ENCODE data around the gene GATAD2A. TPM values are rescaled to one million over a fixed set of nuclear protein-coding genes. Genes with fewer than 3 reads are reported as not detected.

Gene GATAD2A
- total and polyA plus RNA-seq, 2 of the 8 experiments (the other 6 are each of a cell fraction or from before 2014, with no cell fraction given): 38.4 to 205 TPM

GRCh38 chr19:19491321-19492025 is 86.0 kb downstream of the GATAD2A start:
- CTCF ChIA-PET (ENCODE audit: partially characterized antibody): interaction anchor here (0.8 to 9.8 kb wide), 36 partner anchors 8 to 188 kb away, joined by 3 to 146 read pairs (median 6); partner anchors contain the start of genes GATAD2A, NDUFA13 and TSSK6
- H3K4me3 ChIP-seq (ENCODE audit: extremely low read depth in 1 of 4, insufficient read depth in 2 of 4, low read depth in 3 of 4, low read length in 4 of 4): no peak overlapping the region
- H3K18ac ChIP-seq (ENCODE audit: extremely low read depth, low read length): no peak overlapping the region
- POLR2A ChIA-PET (ENCODE audit: partially characterized antibody): interaction anchor here (1.0 to 4.3 kb wide), 5 partner anchors 17 to 128 kb away, joined by 3 to 44 read pairs (median 6); no protein-coding TSS in a partner anchor
- no peak overlapping the region for H2BK12ac ChIP-seq (ENCODE audit: low read depth, low read length)
- DNase-seq (ENCODE audit: low read depth in 1 of 2, low spot score in 2 of 2) (no peak), FAIRE-seq (no peak)
- H3K4me1 ChIP-seq (replicated peaks in 1 of 4; ENCODE audit: control insufficient read depth in 3 of 4, insufficient read depth in 4 of 4, low read length in 3 of 4): peaks cover 11 to 24% (median 15%) of the 10 kb centered on the region in 4 experiments
- H3K23ac ChIP-seq (ENCODE audit: insufficient read length): no peak overlapping the region
- H4K91ac ChIP-seq (replicated peaks; ENCODE audit: insufficient read length, low read length): no peak overlapping the region
- no peak overlapping the region for H4K5ac ChIP-seq (ENCODE audit: insufficient read length, low read depth, low read length)
- H2AK5ac ChIP-seq (ENCODE audit: low read depth, low read length): no peak overlapping the region
- no peak overlapping the region for H2BK20ac ChIP-seq (ENCODE audit: low read length)
- no peak overlapping the region for H3K9ac ChIP-seq (replicated peaks in 1 of 4; ENCODE audit: extremely low read depth in 1 of 4, low read depth in 3 of 4, low read length in 3 of 4)
- H4K20me1 ChIP-seq (replicated peaks in 1 of 2; ENCODE audit: control insufficient read depth in 1 of 2, insufficient read depth in 2 of 2, low read length in 2 of 2): peaks cover 14 to 18% of the 10 kb centered on the region in 2 experiments
- H3K4me2 ChIP-seq (ENCODE audit: insufficient read depth in 1 of 2, low read depth in 2 of 2, low read length in 2 of 2): no peak overlapping the region
- 91% methylated on average over 15 of the region's 15 CpGs; no CpG with 5 or more reads in 1 of the 2 experiments for WGBS, 2 experiments (ENCODE audit: extremely low coverage in 1 of 2, insufficient coverage in 1 of 2, insufficient read length in 1 of 2, insufficient replicate concordance in 2 of 2, low coverage in 1 of 2, low lambda C conversion rate in 2 of 2, missing lambda C conversion rate in 1 of 2)
- H3K79me2 ChIP-seq (ENCODE audit: control insufficient read depth in 1 of 2, insufficient read depth in 2 of 2, low read length in 2 of 2): peaks cover 0 to 43% of the 10 kb centered on the region in 2 experiments; a peak in 2 of 4 replicates
- no peak overlapping the region; the same call in 1 of the 2 replicates for H3K27ac ChIP-seq (ENCODE audit: low read depth, low read length)
- no peak overlapping the region for H3K4ac ChIP-seq (replicated peaks; ENCODE audit: insufficient read length, low read depth, low read length)
- H3K14ac ChIP-seq (ENCODE audit: insufficient read length): no peak overlapping the region
- no peak overlapping the region for H3K56ac ChIP-seq (replicated peaks; ENCODE audit: insufficient read length, low read depth, low read length)
- no peak overlapping the region for H2BK120ac ChIP-seq (replicated peaks; ENCODE audit: low read depth, low read length)
- peaks cover 16% of the 10 kb centered on the region; the same call in 1 of the 2 replicates for H3K79me1 ChIP-seq (ENCODE audit: low read depth, low read length)
- no peaks in the 10 kb centered on the region for H3K27me3 ChIP-seq (replicated peaks in 1 of 4; ENCODE audit: control insufficient read depth in 3 of 4, extremely low read depth in 1 of 4, insufficient read depth in 3 of 4, low read length in 3 of 4)
- no peak overlapping the region; the same call in 1 of the 2 replicates for H2BK5ac ChIP-seq (ENCODE audit: low read depth, low read length)
- H4K8ac ChIP-seq (ENCODE audit: extremely low read depth, insufficient read depth, low read length): no peak overlapping the region; the same call in 1 of the 2 replicates
- H3K23me2 ChIP-seq (ENCODE audit: low read depth, low read length): no peaks in the 10 kb centered on the region
- no peak overlapping the region for H2AFZ ChIP-seq (ENCODE audit: low read length)
- H2BK15ac ChIP-seq (ENCODE audit: low read length): no peak overlapping the region
- no peaks in the 10 kb centered on the region for H3K9me3 ChIP-seq (ENCODE audit: insufficient read depth in 2 of 2, low read depth in 1 of 2, low read length in 1 of 2)
- peaks cover 9 to 26% (median 24%) of the 10 kb centered on the region in 4 experiments; a peak in 7 of 8 replicates for H3K36me3 ChIP-seq (ENCODE audit: control insufficient read depth in 2 of 4, insufficient read depth in 4 of 4, low read length in 3 of 4)
- TF ChIP-seq BCL11A (IDR thresholded peaks at IDR 0.05; ENCODE audit: low read depth in 2 of 2, low read length in 2 of 2) (no peak), CHD2 (IDR thresholded peaks at IDR 0.05; ENCODE audit: low read length) (no peak), RXRA (IDR thresholded peaks at IDR 0.05; ENCODE audit: insufficient read depth, low read depth, low read length) (no peak), POLR2AphosphoS5 (IDR thresholded peaks at IDR 0.05; ENCODE audit: low read depth, low read length) (no peak), SAP30 (IDR thresholded peaks at IDR 0.05; ENCODE audit: insufficient read depth, insufficient replicate concordance, low read length) (no peak), RAD21 (IDR thresholded peaks at IDR 0.05 in 1 of 2, conservative IDR thresholded peaks at IDR 0.05 in 1 of 2; ENCODE audit: low read depth in 2 of 2, low read length in 2 of 2) (no peak), EP300 (IDR thresholded peaks at IDR 0.05; ENCODE audit: borderline replicate concordance in 1 of 2, low read depth in 2 of 2, low read length in 2 of 2) (no peak), CTCF (IDR thresholded peaks at IDR 0.05; ENCODE audit: control extremely low read depth in 1 of 3, insufficient read depth in 1 of 3, low read depth in 1 of 3, low read length in 3 of 3) (no peak)

Data from H1 (cell line).